HG02798 (cell line): Measurements from ENCODE around the gene ADGRB2.

Experiments used
- ATAC-seq: cut with Tn5 transposase; IDR thresholded peaks from one replicate; pipeline ENCODE4 v1.9.1; 2021; ENCODE audit warnings: mild to moderate bottlenecking; ENCODE audit not compliant: unreplicated experiment, poor library complexity

Gene ADGRB2

DNA sequence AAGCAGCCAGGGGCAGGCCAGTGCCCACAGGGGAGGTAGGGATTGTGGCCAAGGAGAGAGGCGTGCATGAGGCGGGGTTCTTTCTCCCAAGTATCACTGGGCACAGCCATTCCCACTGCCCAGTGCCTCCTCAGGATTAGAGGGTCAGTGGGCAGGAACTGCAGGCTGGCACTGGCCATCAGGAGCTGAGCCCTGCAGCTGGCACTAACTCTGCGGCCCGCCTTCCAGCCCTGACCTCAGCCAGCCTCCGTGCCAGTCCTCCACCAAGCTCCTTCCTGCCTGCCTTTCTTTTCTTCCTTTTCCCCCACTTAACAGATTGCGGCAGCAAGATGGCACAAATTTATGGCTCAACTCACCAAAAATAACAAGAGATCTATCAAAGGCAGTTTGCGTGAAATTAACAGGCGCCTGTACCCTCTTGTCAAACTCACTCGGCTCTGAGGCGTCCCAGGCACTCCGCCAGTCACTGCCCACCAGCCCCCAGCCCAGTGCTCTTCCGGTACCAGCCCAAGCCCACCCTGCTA lies 11.1 kb downstream of the ADGRB2 start:
- ATAC-seq, result no peak

DNA sequence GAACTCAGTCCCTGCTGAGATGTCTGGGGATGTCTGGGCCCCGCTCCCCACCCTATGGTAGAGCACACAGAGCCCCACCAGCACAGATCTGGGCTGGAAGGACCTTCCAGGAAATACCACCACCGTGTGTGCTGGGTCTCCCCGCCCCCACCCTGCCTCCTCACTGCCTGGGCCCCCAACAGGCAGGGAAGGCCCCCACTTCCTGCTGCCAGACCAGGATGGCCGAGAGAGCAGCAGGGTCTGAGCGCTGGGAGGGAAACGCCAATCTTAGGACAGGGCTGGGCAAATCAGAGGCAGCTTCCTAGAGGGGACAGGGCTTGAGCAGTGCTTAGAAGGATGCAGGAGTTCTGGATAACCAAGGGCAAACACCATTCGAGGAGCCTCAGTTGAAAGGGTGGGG lies 11.9 kb downstream of the ADGRB2 start:
- ATAC-seq, result no peak

DNA sequence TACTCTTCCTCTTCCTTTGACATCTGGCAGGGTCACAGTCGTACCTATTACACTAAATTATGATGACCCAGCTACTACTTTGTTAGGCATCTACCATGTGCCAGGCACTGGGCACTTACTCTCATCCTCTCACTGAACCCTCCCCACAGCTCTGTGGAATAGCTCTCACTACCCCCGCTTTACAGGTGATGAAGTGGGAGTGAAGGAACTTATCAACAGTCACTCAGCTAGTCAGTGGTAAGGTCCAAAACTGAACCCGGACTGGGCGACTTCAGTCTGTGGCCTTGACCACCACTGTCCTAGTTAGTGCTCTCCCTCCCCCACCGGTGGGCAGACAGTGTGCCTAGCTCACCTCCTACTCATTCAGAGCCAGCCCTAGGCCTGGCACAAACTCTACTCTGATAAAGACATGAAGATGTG lies 12.3 kb downstream of the ADGRB2 start:
- no peak for ATAC-seq

DNA sequence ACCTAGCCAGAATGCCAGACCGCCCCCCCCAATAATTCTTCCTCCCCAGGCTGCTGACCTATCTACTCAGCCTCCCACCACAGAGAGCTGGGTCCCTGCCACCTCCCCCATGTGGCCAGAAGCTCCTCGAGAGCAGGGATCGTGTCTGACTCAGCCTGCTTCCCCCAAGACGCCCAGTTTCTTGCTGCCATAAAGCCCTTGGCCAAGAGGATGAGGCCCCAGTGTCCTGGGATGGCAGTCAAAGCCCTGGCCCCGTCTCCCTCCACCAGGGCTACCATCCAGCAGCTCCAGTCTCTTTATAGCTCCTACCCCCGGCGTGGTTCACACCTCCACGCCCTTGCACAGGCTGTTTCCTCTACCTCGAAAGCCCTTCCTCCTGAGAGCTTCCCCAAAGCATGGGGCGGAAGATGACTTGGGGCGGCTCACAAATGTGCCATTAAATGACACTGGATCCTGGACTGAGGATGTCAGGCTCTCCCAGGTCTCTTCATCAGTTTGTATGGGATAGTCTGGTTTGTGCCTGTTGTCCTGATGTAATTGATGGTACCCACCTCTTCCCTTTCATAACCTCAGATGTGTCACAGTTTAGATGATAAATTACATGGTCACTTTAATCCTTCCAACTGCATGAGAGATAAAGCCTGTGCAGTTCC lies 13.2 kb downstream of the ADGRB2 start:
- no peak for ATAC-seq

DNA sequence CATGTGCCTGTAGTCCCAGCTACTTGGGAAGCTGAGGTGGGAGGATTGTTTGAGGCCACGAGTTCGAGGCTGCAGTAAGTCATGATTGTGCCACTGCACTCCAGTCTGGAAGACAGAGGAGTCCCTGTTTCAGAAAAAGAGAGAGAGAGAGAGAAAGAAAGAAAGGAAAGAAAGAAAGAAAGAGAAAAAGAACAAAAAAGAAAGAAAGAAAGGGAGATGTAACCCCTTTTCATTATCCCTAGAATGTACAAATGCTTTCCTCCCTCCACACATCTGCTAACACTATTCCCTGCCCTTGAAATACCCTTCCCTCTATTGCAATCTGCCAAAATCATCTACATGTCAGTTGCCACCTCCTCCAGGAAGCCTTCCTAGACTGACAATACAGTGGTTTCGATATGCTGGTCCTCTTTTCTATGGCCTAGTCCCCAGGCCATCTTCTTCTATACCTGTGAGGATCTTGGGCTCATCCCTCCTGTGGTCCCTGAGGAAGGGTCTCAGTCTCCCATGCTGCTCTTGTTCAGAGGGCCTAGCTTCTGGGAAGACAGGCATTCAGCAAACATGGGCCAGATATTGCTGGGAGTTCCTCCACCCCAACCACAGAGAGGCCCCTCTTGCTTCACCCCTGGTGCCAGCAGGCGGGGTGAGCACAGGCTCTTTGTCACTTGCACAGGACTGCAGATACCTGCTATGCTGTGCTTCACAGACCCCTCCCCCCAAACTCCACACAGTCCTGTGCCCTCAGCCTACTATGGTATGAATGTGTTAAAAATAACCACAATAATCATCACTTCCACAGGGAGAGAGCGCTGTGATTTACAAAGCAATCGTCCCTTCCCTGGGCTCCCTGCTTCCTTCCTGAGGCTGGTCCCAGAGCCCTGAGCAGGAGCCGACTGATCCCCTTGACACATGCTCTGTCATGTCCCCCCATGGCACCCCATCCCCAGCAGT lies 14.1 kb downstream of the ADGRB2 start:
- ATAC-seq, result no peak

DNA sequence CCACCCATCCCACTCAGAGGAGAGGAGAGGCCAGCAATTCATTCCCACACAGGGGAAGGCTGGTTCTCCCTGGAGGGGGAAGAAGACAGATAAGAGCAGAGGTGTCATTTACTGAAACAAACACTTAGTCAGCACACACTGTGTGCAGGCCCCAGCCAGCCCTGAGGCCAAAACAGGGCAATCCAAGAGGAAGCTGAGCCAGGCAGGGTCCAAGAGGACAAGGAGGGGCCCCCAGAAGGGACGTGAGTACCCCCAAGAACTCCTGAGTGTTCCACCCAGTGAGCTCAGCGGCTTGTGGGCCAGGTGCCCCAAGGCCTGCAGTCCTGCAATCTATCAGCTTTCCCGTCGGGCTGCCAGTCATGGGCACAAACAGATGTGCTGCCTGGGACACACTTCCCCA lies 15.8 kb downstream of the ADGRB2 start:
- no peak for ATAC-seq

DNA sequence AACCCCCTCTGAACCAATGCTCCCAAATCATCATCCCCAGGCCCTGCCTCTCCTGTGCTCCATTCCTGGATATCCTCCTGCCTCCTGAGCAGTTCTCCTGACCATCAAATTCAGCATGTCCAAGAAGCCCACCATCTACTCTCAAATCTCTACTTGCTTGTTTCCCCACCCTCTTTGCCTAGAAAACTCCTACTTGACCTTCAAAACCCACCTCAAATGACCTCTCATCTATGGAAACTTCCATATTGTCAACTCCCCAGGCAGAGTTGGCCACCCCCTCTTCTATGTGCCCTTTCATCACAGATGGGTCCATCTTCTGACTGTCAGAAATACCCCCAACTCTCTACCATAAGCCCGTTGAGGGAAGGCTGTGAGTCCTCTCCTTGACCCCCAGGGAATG lies 16.8 kb downstream of the ADGRB2 start:
- no peak for ATAC-seq

DNA sequence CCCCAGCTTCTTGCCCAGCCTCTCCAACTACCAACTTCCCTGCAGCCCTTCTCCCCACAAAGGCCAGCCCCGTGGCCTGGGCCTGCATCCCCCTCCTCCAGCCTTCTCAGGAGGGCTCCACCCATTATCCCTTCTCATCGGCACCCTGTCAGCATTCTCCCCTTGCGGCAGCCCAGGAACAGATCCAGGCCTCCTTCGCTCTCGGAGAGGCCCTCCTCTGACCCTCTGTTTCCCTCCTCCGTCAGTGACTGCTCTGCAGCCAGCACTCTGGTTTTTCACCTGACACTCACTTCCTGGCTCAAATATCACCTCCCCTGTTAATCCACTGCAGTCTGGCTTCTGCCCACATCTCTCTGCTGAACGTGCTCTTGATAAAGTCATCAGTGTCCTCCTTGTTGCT lies 17.5 kb downstream of the ADGRB2 start:
- no peak for ATAC-seq

DNA sequence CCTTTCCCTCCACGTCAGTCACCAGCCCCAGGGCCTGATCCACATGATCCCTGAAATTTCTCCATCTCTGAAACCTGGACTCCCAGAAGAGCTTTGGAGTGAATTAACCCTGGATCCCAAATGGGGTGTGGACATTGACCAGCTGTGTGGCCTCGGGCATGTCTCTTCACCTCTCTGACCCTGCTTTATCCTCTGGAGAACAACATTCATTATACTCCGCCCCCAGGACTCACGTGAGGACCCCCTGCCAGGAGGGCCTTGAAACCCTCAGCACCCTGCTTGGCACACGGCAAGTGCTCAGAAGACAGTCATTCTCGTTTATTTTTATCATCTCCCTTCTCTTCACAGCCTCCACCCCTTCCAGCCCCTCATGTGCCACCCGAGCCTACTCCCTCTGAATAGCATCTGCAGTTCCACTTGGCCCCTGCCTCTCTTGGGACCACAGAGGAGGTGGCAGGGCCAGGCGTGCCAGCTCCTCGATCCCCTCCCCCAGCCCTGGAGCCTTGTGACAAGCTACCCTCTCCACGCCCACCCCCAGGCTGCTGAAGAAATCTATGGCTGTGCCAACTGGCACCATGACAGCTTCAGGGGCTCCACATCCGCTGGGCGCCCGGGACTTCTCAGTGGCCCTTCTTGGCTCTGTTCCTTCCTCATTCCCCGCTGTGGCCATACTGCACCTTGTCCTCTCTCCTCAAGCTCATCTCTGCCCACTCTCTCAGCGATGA lies 18.0 kb downstream of the ADGRB2 start:
- ATAC-seq, result no peak

DNA sequence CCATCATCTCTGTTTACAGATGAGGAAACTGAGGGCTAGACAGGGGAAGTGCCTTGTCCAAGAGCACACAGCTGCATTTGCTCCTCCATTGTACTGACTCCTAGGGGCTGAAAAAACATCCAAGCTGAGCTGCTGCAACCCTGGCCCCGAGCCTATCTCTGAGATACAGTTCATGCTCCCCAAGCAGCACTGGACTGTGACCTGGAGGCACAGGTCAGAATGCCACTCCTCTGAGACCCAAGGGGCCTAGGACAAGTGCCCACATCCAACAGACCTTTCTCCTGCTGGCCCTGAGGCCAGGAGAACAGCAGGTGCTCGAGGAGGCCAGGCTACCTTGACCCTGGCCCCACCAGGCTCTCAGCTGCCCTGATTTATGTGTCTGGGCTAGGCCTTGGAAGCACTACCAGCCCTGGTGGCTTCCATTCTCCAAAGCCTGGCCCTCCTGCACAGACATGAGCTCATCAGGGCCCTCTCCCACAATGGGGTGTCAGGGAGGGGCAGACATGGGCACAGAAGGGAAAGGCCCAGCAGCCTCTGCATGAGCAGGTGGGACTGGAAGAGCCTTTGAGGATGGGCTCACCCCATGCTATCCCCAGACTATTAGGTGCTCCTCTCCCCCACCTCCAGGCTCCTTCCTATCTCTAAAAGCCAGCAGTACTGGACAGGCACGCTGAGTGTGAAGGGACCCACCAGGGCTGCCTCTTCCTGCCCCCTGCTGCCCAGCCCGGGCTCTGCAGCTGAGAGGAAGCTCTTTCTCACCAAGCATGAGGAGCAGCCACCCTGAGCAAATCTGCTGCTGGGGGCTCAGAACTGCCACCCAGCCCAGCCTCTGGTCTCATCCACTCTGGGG lies 18.8 kb downstream of the ADGRB2 start:
- no peak for ATAC-seq

DNA sequence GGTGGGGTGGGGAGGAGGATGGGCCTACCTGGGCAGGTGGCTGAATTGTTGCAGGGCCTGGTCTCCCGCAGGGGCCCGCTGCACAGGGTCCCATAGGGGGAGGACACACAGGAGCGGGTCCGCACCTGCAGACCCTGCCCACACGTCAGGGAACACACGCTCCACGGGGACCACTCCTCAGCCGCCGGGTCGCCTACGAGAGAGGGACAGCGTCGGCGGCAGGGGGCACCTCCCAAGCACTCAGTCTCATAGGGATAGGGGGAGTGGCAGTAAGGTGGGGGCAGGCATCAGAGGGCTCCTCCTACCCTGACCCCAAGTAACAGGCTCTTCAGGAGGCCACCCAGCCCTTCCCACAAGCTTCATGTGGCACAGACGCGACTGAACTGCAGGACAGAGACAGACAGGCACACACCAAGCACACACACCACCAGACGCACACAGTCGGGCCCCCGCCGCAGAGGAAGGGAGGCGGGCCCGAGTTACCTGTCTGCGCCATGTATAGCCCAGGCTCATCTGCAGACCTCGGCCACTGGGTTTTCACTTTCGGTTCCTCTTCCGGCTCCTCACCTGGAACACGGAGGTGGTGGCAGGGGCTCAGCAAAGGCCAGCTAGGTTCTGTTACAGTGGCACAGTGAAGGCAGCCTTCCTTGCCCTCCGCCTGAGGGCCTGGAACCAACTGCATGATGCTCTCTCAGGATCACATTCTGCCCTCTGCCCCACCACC lies 19.8 kb downstream of the ADGRB2 start:
- ATAC-seq, result no peak

DNA sequence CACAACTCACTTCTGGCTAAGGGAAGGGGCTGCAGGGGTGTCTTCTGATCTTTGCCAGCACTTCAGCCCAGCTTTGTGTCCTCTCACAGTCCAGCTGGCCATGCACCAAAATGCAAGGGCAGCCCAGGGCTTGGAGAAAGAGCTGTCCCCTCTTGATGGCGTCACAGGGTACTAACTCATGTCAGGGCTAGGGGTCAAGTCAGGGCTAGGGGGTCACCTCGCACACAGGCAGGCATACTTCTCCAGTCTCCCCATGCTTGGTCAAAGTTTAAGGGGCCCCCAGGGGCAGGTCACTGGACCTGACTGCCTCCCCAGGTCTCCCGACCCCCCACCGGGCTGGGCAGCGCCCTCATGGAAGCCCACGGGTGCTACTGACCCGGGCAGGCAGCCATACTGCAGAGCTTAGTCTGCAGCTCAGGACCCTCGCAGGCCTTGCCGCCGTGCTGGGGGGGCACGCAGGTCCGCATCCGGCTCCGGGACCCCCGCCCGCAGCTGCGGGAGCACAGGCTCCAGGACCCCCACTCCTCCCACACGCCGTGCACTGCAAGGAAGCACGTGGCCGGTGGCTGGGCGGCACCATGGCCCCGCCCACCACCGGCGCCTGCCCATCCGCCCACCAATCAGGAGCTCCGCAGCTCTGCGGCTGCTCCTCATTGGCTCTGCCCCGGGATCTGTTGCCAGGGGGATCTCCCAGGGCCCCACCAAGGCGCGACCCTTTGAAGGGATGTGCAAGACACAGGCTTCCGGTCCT lies 21.5 kb downstream of the ADGRB2 start:
- no peak for ATAC-seq

DNA sequence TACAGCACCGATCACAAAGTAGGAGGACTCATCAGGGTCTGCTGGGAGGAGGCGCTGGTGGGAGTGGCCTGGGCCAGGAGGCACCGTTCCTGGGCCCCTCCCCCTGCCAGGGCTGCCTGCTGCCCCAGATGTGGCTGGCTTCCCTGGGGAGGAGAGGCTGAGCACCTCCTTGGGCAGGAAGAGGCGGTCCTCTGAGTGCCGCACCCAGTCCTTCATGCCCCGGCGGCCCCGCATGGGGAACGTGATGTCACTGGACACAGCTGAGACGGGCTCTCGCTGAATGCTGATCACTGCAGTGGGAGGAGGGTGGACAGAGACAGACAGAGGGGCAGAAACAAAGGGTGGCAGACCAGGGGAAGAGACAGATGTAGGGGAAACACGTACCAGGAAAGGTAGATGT lies 24.8 kb downstream of the ADGRB2 start:
- no peak for ATAC-seq

DNA sequence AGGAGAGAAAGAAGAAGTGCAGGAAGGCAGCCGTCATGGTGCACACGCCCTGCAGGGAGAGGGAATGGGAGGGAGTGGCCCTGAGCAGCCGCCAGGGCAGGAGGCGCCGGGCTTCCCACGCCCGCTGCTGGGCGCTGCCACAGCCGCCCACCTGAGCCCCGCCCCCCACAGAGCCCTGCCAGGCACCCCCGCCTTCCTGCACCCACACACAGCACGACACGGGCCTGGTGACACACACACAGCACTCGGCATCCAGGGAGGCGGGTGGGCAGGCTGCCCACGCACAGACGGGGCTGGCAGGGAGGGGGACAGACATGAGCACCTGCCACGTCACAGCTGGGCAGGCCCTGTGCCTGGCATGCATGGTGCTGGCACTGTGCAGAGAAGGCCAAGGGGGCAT lies 27.5 kb downstream of the ADGRB2 start:
- no peak for ATAC-seq

DNA sequence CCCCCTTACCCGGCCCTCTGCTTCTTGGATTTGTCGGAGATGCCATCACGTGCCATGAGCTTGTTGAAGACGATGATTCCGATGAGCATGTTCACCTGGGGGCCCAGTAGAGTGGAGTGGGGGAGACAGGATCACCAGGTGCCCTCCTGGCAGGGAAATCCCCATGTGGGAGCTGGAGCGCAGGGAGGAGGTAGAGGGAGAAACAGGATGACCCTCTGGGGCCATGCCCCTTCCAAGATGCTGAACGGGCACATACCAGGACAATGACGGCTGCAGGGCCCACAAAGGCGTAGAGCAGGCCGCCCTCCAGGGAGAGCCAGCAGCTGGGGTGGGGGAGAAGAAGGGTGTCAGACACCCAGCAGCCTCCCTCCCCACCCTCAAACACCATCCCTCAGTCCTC lies 28.6 kb downstream of the ADGRB2 start:
- no peak for ATAC-seq

DNA sequence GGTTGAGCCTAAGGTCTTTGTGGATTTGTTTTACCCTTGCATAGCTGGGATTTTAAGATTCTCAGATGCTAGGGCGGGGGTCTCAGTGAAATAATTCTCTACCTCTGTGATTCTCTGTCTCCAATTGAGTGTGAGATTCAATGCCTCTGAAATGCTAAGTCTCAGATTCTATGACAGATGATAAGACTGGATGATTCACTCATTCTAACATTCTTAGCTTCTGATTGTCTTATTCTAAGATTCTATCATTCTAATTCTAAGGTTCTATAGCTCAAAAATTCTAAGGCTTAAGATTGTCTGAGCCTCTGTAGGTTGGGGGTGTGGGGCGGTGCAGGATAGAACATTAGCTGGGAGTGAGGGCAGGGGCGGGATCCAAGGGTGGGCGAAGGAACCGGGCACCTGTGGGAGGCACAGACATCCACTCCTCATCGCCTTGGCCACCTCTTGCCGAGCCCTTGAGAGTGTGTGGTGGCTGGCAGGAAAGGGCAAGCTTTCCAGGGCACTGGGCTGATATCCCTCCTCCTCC lies 29.5 kb downstream of the ADGRB2 start:
- no peak for ATAC-seq

DNA sequence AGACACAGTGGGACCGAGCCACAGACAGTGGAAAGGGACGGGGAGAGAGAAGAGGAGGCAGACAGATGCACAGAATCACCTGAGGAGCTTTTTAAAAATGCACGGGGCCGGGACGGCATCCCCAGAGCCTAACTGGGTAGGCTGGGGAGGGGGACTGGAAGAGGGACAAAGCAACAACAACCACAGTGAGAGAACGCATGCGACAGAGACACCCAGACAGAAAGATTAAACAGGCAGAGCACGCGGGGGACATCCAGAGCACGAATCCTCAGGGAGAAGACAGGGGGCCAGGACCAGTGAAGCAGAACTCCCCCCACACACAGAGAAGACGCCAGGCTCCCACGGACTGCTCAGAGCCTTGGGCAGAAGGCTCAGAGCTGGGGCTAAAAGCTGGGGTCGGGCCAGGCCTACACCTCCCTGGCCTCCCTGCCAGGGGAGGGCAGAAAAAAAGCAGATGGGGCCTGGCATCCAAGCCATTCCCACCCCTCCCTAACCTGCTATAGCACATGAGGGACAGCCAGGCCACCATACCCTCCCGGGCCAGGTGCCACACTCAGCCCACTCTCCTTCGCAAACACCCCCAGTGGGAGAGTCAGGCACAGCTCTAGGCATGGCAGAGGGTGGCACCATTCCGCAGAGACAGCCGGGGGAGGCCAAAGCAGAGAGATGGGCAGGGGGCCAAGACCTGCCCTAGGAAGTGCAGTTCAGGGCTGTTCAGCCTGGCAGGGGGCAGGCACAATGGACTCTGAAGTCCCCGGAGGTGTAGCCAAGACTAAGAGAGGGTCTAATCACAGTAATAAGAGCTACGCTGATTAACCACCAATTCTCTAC lies 30.5 kb downstream of the ADGRB2 start:
- no peak for ATAC-seq
